Colon (tissue), 2 donors: ENCODE results near the gene SHF.

Experiments
- FAIRE-seq: peaks from 2 replicates; lab custom pipeline; 2012; peaks lifted over from hg19 to GRCh38; lab: Jason Lieb, UNC
- donor health status: control.
- donor health status: control.

SHF gene

DNA sequence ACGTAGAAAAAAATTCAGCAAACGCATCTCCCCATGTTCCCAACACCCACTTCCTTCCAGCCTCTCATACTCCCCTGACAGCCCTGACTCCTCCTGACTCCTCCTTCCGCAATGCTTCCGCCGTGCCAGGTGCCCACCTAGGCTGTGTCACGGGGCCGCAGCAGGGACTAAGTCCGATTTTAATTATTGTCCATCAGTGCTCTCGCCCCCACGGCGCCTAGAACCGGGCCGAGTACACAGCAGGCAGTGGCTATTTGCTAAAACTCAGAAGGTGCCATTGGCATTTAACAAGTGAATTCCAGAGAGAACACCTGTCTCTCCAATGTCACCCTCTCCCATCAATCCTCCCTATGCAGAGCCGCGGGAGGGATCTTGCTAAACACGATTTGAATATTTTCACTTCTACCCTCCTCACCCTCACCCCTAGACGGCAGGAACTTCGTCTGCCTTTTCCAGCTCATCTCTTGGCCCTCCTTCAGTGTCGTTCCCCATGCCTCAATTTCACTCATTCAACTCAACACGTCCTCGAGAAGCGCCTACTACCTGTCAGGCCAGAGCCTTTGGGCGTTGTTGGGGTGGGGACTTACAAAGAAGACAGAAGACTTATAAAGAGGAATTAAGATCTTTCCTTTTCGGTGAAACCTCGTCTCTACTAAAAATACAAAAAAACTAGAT is 11.5 kb upstream of the SHF start:
- FAIRE-seq = no peak

DNA sequence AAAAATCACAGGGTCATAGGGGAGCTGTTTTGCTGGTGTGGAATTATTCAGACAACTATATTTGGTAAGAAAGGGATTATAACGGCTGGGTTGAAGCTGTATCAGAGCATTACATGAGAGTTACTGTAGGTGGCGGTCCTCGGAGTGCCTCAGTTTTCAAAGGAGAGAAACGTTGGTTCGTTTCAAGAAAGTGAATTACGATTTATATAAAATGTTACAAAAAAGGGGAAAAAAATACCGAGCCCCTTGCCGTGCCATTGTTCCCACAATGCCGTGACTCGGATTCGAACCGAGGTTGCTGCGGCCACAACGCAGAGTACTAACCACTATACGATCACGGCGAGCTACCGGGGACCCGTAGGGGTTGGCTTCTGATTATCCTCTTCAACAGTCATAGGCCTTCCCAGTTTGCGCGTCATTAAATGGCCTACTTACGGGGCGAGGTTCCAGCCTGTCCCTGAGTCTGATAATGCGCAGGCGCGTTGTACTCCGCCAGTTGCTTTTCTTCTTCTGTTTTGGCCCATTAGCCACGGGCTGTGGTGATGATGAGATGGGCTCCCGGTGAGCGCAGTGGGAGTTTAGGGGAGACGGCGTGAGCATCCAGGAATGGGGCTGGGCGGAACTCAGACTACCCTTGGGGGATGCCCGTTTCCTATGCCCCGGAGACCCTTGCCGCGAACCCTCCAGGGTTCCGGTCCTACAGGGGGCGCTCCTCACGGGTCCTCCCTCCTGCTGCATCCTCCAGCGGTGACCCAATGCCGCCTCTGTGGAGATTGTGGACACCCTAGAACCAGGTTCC is 10.8 kb upstream of the SHF start:
- no peak for FAIRE-seq

DNA sequence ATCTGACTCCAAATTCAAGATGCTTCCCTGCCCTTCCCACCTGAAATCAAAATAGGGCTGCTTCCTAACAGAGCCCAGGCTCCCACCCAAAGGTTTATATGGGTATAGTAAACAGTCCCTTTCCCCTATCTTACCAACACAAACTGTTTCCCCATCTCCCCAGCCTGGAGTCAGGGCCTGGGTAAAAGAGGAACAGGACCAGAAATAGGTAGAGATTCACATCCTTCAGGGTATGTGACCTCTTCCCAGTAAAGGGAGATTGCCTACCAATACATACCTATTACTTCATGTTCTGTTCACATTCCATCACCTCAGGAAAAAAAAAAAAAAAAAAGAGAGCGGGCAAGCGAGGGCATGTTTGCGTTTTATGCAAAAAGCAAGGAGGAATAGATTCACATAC is 9.7 kb upstream of the SHF start:
- no peak for FAIRE-seq

DNA sequence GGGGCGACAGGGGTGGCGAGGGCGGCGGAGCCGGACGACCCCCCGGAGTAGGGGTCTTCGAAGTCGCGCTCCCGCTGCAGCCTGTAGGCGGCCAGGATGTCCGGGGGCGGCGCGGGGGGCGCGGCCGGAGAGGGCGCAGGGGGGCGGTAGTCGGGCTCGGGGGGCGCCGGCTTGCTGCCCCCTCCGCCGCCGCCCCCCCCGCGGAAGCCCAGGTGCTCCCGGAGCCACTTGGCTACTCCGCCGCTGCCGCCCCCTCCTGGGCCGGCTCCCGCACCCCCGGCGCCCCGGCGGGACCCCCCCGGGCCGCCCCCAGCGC is 230 bp downstream of the SHF start:
- FAIRE-seq = no peak

DNA sequence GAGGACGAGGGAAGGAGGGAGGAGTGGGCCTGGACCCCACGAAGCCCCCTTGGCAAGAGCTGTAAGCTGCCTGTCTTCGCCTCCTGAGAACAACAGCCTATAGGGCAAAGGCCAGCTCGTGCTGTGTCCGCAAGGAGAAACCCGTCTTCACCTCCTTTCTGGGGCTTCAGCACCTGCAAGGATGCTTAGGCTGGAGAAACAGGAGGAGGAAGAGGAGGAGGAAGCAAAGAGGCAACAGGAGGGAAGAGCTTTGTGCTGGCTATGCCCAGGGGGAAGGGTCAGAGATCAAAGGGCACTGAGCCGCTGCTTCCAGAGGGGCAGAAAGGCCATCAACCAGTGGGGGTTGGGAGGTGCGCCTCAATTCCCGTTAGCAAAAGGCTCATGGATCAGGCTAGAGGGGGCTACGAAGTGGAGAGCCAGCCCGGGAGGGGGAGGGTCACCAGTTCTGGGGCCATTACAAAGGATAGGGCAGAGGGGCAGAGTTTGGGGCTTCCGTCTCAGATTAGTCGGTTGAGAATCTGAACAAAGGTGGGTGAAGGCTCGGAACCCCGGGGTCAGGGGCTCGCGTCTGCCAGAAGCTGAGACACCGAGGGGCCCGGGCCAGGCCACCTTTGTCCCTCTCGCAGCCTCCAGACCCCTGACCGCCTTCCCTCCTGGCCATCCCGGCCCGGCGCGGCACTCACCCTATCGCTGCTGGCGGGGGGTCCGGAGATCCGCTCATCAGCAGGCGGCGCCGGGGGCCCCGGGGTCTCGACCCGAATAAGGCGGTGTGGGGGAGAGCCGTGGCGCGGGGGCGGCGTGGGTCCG is 792 bp downstream of the SHF start:
- no peak for FAIRE-seq

DNA sequence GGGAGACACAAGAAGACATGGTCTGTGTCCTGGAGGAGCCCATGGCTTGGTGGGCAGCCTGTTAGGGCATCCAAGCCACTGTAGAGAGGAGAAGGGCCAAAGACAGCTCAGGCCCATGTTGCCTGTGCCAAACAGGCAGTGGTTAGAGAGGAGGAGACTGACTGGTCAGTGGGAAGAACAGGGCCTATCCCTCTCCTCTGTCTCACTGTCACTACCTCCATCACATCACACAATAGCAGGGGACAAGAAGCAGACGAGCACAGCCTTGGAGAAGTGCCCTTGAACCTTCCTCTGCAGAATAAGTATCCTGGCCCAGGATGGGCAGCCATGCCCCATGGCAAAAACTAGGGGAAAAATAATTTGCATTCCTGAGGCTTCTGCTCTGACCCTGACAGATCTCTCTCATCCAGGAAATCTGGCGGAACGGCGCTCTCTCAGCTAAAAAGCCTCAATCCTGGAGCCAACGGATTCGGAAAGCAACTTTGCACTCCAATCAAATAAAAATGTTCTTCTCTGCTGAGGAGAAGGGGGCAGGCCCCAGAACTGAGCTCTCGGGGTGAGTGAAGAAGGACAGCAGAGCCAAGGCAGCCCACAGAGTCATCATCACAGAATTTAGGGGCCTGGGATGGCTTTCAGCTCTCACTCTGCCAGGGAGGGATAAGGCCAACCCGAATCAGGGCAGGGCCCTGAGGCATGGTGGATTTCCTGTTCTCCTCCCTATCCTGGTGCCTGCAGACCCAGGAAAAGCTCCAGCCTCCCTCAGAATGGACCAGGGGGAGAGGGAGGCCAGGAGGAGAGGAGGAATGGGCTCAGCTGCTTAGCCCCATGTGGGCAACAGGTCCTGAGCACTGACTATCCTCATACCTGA is 1.6 kb downstream of the SHF start:
- FAIRE-seq = no peak

DNA sequence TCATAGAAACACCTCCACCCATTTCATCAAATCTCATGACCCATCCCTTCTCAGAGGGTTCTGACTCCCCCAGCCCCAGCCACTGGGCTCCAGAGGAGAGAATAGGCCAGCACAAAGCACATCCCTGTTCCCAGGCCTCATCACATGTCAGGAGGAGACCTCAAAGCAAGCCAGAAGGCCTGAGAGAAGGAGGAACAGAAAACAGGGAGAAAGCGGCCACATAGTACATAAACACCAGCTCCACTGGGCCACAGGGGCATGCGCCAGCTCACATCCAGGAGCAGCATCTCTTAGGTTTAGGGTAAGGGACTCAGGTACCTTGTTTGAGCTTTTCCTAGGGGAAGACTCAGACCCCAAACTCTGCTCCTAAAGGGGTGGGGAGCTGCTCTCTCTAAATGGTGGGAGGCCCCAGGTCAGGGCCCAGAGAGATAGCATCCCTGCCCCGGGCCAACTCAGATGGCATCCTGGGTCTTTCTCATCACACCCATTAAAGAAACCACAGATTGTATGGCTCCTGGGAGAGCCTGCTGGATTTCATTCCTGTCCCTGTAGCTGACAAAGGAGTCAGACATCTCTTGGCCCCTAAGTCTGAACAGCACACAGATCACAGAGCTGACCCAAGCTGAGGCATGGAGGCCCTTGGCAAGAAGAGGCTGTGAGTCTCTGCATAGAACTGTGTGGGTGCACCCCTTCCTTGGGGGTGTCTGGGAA is 2.5 kb downstream of the SHF start:
- no peak for FAIRE-seq

DNA sequence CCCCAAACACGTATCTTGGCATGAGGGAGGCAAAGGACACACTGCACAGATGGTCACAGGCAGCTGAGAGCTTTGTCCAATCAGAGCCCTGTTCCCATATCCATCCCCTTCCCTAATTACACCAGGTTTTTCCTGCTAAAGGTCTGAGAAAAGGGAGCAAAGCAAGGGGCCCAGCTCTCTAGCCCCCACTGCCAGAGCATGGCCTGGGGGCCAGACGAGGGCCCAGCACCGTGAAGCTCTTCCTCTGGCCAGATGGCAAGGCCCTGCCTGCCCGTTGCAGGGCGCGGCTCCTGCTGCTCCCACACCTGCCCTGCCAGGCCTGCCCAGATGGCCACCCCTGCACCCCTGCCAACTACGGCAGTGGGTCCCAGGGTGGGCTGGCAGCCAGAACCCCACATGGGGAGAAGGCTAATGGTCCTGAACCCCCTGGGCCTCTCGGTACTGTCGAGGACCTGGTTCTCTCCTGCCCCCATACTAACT is 3.2 kb downstream of the SHF start:
- FAIRE-seq = no peak

DNA sequence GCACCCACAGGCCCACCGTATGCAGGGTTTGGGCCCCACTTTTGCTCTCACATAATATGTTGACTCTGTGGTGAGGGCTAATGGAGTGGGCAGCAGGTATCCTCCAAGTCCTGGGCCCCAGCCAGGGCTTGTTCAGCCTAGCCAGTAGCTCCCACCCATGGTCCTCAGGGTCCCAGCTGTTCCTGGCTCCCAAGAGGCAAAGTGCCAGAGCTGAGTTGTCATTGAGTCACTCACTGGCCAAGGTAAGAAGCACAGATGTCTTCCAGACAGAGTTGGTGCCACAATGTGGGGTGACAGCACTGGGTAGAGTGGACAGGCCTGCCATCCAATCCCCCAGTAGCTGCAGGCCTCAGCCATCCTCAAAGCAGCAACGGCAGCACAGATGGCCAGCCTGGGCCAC is 4.3 kb downstream of the SHF start:
- no peak for FAIRE-seq

DNA sequence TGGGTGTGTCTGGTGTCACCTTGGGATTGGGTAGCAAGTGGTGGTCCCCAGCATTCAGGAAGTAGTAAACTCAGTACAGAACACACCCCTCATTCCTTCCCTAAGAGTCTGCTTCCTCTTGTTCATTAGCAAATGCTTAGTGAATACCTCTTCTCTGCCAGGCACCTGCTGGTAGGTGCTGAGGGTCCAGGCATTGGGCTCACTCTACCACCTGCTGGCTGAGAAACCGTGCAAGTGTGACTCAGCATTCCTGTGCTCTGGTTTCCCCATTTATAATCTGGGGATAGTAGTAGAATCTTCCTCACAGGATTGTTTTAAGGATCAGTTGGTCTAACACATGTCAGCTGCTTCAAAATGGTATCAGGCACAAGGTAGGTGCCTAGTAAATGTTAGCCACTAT is 4.8 kb downstream of the SHF start:
- no peak for FAIRE-seq

DNA sequence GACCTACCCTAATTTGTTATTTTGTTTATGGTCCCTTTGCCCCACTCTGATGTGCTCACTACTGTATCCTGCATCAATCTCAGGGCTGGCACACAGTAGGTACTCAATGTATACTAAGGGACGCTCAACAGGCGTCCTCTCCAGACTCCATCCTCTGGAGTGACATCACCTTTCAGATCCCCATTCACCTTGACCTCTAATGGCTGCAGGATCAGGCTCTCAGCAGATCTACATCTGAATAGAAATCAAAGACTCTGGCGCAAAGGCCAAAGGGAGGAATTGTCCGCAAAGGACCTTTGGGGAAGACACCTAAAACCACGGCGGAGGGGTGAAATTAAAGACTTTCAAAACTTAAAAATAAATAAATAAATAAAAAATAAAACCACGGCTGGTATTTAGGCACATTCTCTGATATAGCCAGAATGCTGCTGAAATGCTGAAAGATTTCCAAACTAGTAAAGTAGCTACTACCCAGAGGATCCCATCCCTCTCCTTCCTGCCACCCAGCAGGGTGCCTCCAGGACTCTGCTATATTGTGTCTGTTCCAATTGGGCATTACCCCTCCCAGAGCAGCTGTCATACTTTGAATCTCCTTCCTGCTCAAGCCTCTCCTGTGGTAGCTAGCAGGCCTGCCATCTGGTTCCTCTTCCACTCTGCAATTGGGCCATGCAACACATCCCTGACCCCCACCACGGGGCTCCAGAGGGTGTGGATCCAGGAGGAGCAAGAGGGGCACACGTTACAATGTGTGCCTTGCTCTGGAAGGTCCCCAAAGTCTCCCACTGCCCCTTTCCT is 6.1 kb downstream of the SHF start:
- FAIRE-seq = no peak

DNA sequence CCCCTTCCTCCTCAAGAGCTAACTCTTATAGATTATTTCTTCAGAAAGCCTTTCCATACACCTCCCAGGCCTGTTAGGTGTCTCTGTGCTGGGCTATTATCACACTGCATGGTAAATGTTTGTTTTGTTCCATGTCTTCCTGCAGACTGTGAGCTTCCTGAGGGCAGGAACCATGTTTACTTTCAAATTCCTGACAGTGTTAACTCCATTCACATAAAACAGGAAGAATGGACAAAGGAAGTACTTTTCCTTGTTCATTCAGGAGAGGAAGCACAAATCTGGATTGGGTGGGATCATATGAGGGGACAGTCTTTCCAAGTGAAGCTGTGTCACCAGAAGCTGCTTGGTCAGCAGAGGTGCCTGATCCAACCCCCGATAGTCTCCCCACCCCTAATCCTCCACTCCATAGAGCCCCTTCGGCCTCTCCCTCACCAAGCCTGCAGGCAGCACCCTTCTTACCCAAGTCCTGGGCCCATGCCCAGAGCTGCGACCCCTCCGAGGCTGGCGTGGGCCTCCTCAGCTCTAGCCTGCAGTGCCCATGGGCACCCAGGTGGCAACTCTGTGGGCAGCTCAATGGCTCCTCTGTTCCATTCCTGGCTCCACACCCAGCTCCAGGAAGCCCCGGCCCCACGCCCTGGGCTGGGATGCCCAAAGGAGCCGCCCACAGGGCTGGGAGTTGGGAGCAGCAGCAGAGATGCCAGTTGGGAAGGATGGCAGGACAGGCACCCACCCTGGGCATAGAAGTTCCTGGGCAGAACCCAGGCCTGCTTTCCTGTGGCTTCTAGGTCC is 6.9 kb downstream of the SHF start:
- FAIRE-seq = no peak

DNA sequence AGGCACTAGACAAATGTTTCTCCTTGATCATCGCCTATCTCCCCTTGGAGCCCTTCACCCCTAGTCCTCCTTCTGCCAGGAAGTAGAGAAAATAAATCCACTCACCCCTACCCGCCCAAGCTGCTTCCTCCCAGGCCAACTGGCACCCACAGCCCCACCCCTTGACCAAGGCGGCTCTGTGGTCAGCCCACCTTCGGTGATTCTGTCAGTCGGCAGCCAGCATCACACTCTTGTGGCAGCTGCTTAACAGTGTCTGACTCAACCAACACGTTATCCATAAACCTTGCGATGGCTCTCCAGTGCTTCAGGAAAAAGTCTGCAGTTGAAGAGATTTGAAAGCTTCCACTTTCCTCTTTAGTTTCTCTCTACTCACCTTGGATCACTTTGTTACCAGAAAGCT is 7.6 kb downstream of the SHF start:
- FAIRE-seq = no peak

DNA sequence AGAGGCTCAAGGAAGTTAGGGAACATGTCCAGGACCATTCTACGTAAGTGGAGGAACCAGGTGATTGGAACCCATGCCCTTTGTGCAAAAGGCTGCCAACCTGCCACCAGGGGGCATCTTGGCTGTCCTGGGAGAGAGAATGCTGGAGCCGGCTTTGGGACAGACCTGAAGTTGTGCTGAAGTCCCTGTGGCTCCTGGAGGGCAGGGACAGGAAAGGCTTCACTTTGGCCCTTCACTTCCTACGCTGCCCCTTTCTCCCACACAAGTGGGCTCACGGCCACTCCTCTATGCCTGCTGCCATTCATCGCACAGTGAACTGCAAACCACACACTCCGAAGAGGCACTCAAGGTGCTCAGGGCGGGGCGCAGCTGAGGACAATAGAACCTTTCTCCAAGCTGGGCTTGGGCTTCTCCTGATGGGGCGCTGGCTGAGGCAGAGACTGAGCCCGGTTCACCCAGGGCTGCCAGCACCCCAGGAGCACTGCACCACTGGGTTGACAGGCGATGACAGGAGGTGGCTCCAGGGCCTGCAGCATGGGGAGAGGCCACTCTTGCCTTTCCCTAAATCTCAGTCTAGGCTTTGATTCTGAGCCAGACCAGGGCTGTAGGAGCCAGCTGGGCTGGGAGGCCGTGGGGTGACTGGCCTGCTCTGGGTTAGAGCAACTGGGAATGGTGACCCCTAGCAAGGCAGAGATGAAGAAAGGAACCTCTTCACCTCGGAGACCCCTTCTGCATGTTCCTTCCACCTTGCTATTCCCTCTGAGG is 8.4 kb downstream of the SHF start:
- no peak for FAIRE-seq

DNA sequence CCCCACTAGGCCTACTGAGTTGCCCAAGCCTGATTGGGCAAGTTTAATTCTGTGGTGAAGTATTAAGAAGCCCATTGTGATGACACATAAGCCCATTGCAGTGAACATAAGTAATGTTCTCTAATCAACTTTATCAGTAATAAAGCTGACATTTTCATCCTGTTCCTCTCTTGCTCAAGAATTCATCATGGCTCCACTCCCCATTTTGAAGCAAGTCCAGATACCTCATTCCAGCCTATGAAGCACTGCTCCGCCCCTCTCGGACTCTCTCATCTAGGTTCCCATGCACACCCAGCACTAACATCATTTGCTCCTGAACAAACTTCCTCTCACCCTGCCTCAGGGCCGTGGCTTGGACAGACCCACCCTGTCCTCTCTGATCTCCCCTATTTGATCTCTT is 10.5 kb downstream of the SHF start:
- FAIRE-seq = no peak

DNA sequence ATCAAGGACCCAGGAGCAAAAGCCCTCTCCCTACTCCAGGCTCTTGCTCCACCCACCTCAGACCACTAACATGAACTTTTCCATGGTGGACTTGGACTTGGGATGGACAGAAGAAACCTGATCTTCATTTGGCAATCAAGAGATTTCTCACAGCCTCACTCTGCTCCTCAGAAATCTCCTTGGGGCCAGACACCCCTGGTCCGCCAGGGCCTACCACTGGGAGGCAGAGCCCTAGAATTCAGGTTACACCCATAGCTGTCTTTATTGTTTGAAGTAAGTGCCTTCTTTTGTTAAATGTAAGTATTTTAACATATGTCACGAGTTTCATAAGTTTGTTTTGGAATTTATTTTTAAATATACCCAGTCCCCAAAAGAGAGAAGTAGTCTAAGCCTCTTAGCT is 13.2 kb downstream of the SHF start:
- FAIRE-seq = no peak

DNA sequence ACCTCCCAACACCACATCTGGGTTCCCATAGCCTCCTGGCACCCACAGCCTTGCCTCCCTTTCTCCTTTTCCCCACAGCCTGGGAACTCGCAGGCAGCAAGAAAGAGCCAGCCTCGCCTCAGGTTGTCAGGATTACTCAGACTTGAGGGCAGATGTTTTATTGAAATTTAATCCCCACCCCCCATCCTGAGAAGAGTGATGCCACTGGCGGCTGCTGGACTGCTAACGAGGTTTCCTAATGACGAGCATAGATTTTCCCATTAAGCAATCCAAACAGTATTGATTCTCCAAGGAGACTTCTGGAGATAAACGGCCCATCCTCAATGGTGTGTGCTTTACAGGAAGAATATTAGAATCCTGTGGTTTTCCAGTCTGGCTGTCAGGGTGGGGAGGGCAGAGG is 13.7 kb downstream of the SHF start:
- no peak for FAIRE-seq

DNA sequence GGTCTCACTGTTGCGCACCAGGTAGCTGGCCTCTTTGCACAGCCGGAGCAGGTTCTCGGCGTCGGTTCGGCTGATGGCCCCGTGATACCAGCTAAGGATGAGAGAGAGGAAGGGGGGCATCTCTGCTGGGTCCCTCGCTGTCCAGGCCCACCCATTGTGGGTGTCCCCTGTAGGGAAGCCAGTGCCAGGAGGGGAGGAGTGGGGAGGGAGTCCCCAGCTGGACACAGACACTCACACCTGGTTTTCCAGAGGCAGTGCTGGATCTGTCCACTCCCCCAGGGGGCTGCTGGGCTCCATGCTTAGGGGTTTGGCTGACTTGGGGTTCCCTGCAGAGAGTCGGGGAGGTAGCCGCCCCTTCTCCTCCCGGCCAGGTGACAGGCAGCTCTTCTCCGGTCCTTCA is 15.9 kb downstream of the SHF start:
- no peak for FAIRE-seq
